GM12801 (cell line): ENCODE measurements around the gene KCNE1.
"Not testable (repeated sequence)": the region's sequence is repeated elsewhere in the genome, so short reads cannot be mapped to it uniquely, and the experiment has no call there.

ENCODE experiments used
- TF ChIP-seq, protein P1 (sequence below): IDR thresholded peaks from one replicate; pipeline ENCODE4 v1.5.1; 2011; ENCODE audit warnings: control low read depth; ENCODE audit not compliant: insufficient read length; ENCODE audit errors: extremely low read depth

Gene KCNE1

DNA sequence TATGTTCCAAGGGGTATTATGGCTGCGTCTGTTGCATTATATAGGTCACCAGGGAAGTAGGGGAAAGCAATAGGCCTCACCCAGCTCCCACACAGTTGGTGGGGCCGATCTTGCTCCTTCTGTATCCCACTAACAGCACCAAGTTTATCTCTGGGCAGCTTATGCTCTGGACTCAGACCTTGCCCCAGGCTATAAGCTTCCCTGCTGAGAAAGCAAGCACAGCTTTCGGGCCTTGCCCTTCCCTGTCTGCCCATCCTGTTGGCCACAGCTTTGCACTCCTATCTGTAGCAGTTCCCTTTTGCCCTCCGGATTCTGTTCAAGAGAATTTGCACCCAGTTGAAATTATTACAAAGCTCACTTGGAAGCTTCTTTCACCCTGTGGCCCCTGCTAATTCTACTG, 12.9 kb downstream of the KCNE1 start:
- TF ChIP-seq, protein P1, sequence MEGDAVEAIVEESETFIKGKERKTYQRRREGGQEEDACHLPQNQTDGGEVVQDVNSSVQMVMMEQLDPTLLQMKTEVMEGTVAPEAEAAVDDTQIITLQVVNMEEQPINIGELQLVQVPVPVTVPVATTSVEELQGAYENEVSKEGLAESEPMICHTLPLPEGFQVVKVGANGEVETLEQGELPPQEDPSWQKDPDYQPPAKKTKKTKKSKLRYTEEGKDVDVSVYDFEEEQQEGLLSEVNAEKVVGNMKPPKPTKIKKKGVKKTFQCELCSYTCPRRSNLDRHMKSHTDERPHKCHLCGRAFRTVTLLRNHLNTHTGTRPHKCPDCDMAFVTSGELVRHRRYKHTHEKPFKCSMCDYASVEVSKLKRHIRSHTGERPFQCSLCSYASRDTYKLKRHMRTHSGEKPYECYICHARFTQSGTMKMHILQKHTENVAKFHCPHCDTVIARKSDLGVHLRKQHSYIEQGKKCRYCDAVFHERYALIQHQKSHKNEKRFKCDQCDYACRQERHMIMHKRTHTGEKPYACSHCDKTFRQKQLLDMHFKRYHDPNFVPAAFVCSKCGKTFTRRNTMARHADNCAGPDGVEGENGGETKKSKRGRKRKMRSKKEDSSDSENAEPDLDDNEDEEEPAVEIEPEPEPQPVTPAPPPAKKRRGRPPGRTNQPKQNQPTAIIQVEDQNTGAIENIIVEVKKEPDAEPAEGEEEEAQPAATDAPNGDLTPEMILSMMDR: no peak

DNA sequence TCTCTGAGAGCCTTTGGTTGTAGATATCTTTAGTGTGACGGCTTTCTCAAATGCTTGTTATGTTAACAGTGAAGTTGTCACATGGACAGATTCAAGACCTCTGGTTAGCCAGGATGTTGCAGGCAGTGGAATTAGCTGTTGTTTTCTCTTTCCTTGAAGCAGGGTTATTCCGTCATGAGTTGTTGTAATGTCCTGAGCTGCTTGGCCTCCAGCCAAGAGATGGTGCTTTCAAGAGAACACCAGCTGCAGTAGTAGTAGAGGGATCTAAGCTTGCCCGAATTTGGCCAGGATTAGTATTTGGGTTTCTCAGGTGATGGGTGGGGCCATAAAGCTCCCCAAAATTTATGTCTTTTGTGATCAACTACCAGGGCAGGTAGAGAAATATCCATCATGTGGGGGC, 13.4 kb downstream of the KCNE1 start:
- TF ChIP-seq, protein P1: no peak

GRCh38 chr21:34423805-34424204, 88.2 kb downstream of the KCNE1 start, which contains the start of gene SMIM34:
Gene SMIM34, minus strand, starts transcription at chr21:34423951. Its CDS starts 112 bp downstream, at chr21:34423839.
- TF ChIP-seq, protein P1: not testable (repeated sequence)
